ENCODE measurements around the gene TBC1D5.

- TF ChIP-seq, protein P1, sequence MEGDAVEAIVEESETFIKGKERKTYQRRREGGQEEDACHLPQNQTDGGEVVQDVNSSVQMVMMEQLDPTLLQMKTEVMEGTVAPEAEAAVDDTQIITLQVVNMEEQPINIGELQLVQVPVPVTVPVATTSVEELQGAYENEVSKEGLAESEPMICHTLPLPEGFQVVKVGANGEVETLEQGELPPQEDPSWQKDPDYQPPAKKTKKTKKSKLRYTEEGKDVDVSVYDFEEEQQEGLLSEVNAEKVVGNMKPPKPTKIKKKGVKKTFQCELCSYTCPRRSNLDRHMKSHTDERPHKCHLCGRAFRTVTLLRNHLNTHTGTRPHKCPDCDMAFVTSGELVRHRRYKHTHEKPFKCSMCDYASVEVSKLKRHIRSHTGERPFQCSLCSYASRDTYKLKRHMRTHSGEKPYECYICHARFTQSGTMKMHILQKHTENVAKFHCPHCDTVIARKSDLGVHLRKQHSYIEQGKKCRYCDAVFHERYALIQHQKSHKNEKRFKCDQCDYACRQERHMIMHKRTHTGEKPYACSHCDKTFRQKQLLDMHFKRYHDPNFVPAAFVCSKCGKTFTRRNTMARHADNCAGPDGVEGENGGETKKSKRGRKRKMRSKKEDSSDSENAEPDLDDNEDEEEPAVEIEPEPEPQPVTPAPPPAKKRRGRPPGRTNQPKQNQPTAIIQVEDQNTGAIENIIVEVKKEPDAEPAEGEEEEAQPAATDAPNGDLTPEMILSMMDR (IDR thresholded peaks at IDR 0.05), result no peak
- TF ChIP-seq EZH2 (IDR thresholded peaks at IDR 0.05) (no peak), EZH2phosphoT487 (IDR thresholded peaks at IDR 0.05) (no peak)
Observed at GRCh38 chr3:17232442-17232841, 510.0 kb downstream of the TBC1D5 start.

All from neural progenitor cell (in vitro differentiated cells).